Ascending aorta (tissue), 2 donors: ENCODE measurements around the gene SLC37A1. TPM values are rescaled to one million over a fixed set of nuclear protein-coding genes. Genes with fewer than 3 reads are reported as not detected.

Experiments
- DNase-seq, 2 donors: peaks; one replicate each; pipeline ENCODE4 v3.0.0-alpha.2; 2019; ENCODE audit warnings: low spot score in 2 of 2
- H3K27ac ChIP-seq, 2 donors: fragments of 200-600 bp; sonication (generic); one replicate each; pipeline ENCODE4 v1.5.1; 2016 to 2017; ENCODE audit warnings: mild to moderate bottlenecking in 1 of 2
- H3K27me3 ChIP-seq: fragments of 200-600 bp; sonication (generic); one replicate; pipeline ENCODE4 v1.5.1; 2017
- H3K36me3 ChIP-seq, 2 donors: fragments of 200-600 bp; sonication (generic); one replicate each; pipeline ENCODE4 v1.5.1; 2016
- H3K4me1 ChIP-seq, 2 donors: fragments of 200-600 bp; sonication (generic); one replicate each; pipeline ENCODE4 v1.5.1; 2016 to 2017; ENCODE audit warnings: mild to moderate bottlenecking in 1 of 2
- H3K4me3 ChIP-seq, 2 donors: fragments of 200-600 bp; sonication (generic); one replicate each; pipeline ENCODE4 v1.5.1; 2016 to 2017; ENCODE audit warnings: mild to moderate bottlenecking in 1 of 2
- H3K9me3 ChIP-seq, 2 donors: fragments of 200-600 bp; sonication (generic); one replicate each; pipeline ENCODE4 v1.5.1; 2016
- CTCF ChIP-seq, 3 experiments: fragments of 200-600 bp in 2 of 3; fragments of 450-650 bp in 1 of 3; sonication (generic) in 2 of 3; IDR thresholded peaks; one replicate each; pipeline ENCODE4 v1.5.1; 2016 to 2019; ENCODE audit warnings: antibody characterized with exemption in 3 of 3, mild to moderate bottlenecking in 1 of 3, moderate library complexity in 1 of 3
- intact Hi-C: fragments of 100-400 bp; cut with DNase I; formaldehyde crosslinking; loops from one replicate; pipeline ENCODE4 v1.15.1; 2023
- total RNA-seq: library from RNA; depleted of rRNA; stranded (reverse); fragments of >200 nt; gene quantifications from one replicate; pipeline ENCODE4 v1.1.0, GENCODE V29; 2016

The SLC37A1 gene
- total RNA-seq, 1 donor from 2014 or later, result 8.7 TPM

- H3K4me1 ChIP-seq, result peaks cover 0 to 6% of the 10 kb centered on the region in 2 donors
- no peak for TF ChIP-seq CTCF (IDR thresholded peaks at IDR 0.05)
- H3K9me3 ChIP-seq, result no peaks in the 10 kb centered on the region
- no peak overlapping the region for H3K27ac ChIP-seq
- peaks cover 5 to 11% of the 10 kb centered on the region in 2 donors for H3K36me3 ChIP-seq
- intact Hi-C loops, result no loop called here
- no peak overlapping the region for H3K4me3 ChIP-seq
- DNase-seq, result peak; percentile 43 to 69
- H3K27me3 ChIP-seq, result no peaks in the 10 kb centered on the region
Observed at GRCh38 chr21:42534421-42535378, 21.0 kb downstream of the SLC37A1 start.

GRCh38 chr21:42535602-42536171 is 22.0 kb downstream of the SLC37A1 start:
- TF ChIP-seq CTCF (IDR thresholded peaks at IDR 0.05), result no peak
- intact Hi-C loops, result no loop called here
- Histone ChIP-seq H3K4me1 (peaks cover 0 to 6% of the 10 kb centered on the region in 2 donors), H3K9me3 (no peaks in the 10 kb centered on the region), H3K36me3 (peaks cover 5 to 11% of the 10 kb centered on the region in 2 donors), H3K27ac (no peak overlapping the region), H3K4me3 (no peak overlapping the region), H3K27me3 (no peaks in the 10 kb centered on the region)
- peak in 1 of 2 donors; percentile 58 for DNase-seq

- DNase-seq, result no peak
- TF ChIP-seq CTCF (IDR thresholded peaks at IDR 0.05), result no peak
- Histone ChIP-seq H3K9me3 (no peaks in the 10 kb centered on the region), H3K27me3 (no peaks in the 10 kb centered on the region), H3K4me1 (peaks cover 0 to 6% of the 10 kb centered on the region in 2 donors), H3K36me3 (peaks cover 5 to 11% of the 10 kb centered on the region in 2 donors), H3K4me3 (no peak overlapping the region), H3K27ac (no peak overlapping the region)
- intact Hi-C loops, result no loop called here
Observed at GRCh38 chr21:42536601-42537000, 22.9 kb downstream of the SLC37A1 start.

- no peak for DNase-seq
- H3K27me3 ChIP-seq, result no peaks in the 10 kb centered on the region
- peaks cover 5 to 11% of the 10 kb centered on the region in 2 donors for H3K36me3 ChIP-seq
- peaks cover 0 to 6% of the 10 kb centered on the region in 2 donors for H3K4me1 ChIP-seq
- H3K27ac ChIP-seq, result no peak overlapping the region
- no peak overlapping the region for H3K4me3 ChIP-seq
- TF ChIP-seq CTCF (IDR thresholded peaks at IDR 0.05), result no peak
- H3K9me3 ChIP-seq, result no peaks in the 10 kb centered on the region
- intact Hi-C loops, result no loop called here
Observed at GRCh38 chr21:42537106-42537742, 23.6 kb downstream of the SLC37A1 start.

- H3K36me3 ChIP-seq, result peaks cover 9 to 23% of the 10 kb centered on the region in 2 donors
- no peaks in the 10 kb centered on the region for H3K9me3 ChIP-seq
- no peaks in the 10 kb centered on the region for H3K4me1 ChIP-seq
- TF ChIP-seq CTCF (IDR thresholded peaks at IDR 0.05), result no peak
- DNase-seq, result no peak
- H3K4me3 ChIP-seq, result no peak overlapping the region
- intact Hi-C loops, result no loop called here
- H3K27ac ChIP-seq, result no peak overlapping the region
- H3K27me3 ChIP-seq, result no peaks in the 10 kb centered on the region
Observed at GRCh38 chr21:42538479-42539275, 25.0 kb downstream of the SLC37A1 start.
